Mammary epithelial cell (primary cell): Measurements from ENCODE around the gene MMP10.

ENCODE experiments used
- EZH2 ChIP-seq: IDR thresholded peaks from 2 replicates; pipeline ENCODE4 v1.6.1; 2012; ENCODE audit warnings: low read length, inconsistent platforms, borderline replicate concordance
- TF ChIP-seq, protein P1 (sequence below), 2 donors: IDR thresholded peaks in 1 of 2; conservative IDR thresholded peaks in 1 of 2; 2 replicates each; pipeline ENCODE4 v1.5.1; 2011 to 2012; ENCODE audit warnings: inconsistent platforms in 2 of 2, low read length in 2 of 2, mild to moderate bottlenecking in 2 of 2, control low read depth in 1 of 2, low read depth in 1 of 2; ENCODE audit not compliant: insufficient read depth in 1 of 2; ENCODE audit errors: extremely low read depth in 1 of 2

- TF ChIP-seq, protein P1, sequence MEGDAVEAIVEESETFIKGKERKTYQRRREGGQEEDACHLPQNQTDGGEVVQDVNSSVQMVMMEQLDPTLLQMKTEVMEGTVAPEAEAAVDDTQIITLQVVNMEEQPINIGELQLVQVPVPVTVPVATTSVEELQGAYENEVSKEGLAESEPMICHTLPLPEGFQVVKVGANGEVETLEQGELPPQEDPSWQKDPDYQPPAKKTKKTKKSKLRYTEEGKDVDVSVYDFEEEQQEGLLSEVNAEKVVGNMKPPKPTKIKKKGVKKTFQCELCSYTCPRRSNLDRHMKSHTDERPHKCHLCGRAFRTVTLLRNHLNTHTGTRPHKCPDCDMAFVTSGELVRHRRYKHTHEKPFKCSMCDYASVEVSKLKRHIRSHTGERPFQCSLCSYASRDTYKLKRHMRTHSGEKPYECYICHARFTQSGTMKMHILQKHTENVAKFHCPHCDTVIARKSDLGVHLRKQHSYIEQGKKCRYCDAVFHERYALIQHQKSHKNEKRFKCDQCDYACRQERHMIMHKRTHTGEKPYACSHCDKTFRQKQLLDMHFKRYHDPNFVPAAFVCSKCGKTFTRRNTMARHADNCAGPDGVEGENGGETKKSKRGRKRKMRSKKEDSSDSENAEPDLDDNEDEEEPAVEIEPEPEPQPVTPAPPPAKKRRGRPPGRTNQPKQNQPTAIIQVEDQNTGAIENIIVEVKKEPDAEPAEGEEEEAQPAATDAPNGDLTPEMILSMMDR (conservative IDR thresholded peaks at IDR 0.05 in 1 of 2, IDR thresholded peaks at IDR 0.05 in 1 of 2; ENCODE audit: extremely low read depth in 1 of 2, insufficient read depth in 1 of 2, low read depth in 1 of 2, low read length in 2 of 2) = no peak
- no peak for TF ChIP-seq EZH2
Measured at GRCh38 chr11:102763440-102763839, 17.0 kb downstream of the MMP10 start.
